ENCODE measurements around the gene ALG2. TPM values are rescaled to one million over a fixed set of nuclear protein-coding genes. Genes with fewer than 3 reads are reported as not detected.

The ALG2 gene
- total and polyA plus RNA-seq, 9 of the 15 experiments (the other 6 are each of a cell fraction or from before 2014, with no cell fraction given): 4.9 to 41.9 (median 20.2) TPM

DNA sequence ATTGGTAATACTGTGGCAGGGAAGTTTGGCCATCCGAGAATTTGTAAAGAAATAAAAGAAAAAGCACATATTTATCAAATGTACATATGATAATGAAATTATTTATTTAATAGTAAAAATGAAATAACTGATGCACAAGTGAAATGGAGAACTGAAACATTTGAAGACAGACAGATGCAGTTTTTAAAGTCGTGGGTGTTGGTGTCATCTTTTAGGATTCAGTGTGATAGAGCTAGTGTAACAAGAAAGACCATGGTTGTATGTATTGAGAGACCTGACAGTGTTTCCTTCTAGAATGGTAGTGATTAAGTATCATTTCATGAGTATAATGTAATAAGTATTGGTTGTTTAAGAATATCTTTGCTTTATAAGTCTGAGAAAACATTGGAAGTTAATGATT, 2.7 kb upstream of the ALG2 start:
- H3K9ac ChIP-seq (ENCODE audit: insufficient read depth in 1 of 2, low read depth in 2 of 2, low read length in 2 of 2): no peak overlapping the region
- H2AFZ ChIP-seq (ENCODE audit: low read depth, low read length): no peak overlapping the region
- H3K4me3 ChIP-seq: no peak overlapping the region
- no peak for DNase-seq (ENCODE audit: extremely low read depth in 1 of 4, low spot score in 3 of 4)
- H3K27ac ChIP-seq (ENCODE audit: extremely low read depth, low read depth, low read length): no peak overlapping the region
- POLR2A ChIA-PET: interaction anchor here (0.6 to 1.4 kb wide), 3 partner anchors 9 to 111 kb away, joined by 3 to 4 read pairs (median 3); no protein-coding TSS in a partner anchor
- H3K79me2 ChIP-seq (ENCODE audit: control insufficient read depth, insufficient read depth, low read length): peaks cover 73% of the 10 kb centered on the region
- no peak for ATAC-seq
- CTCF ChIA-PET (ENCODE audit: low intra/inter-chr PET ratio): no interaction called here
- FAIRE-seq: no peak
- H3K36me3 ChIP-seq (ENCODE audit: control insufficient read depth, insufficient read depth, low read length): peaks cover 59% of the 10 kb centered on the region
- no peaks in the 10 kb centered on the region for H3K9me1 ChIP-seq (ENCODE audit: control insufficient read depth, insufficient read depth, low read length)
- WGBS (ENCODE audit: insufficient coverage, low coverage, missing lambda C conversion rate): 65% methylated on average over 2 of the region's 2 CpGs
- H3K4me1 ChIP-seq (replicated peaks in 1 of 2; ENCODE audit: control insufficient read depth in 2 of 2, insufficient read depth in 2 of 2, low read length in 2 of 2): peaks cover 9 to 14% of the 10 kb centered on the region in 2 experiments; a peak in 3 of 5 replicates
- no peak overlapping the region for H3K4me2 ChIP-seq (ENCODE audit: insufficient read depth, low read length)
- H3K27me3 ChIP-seq (ENCODE audit: control insufficient read depth in 2 of 2, insufficient read depth in 2 of 2, low read length in 2 of 2): no peaks in the 10 kb centered on the region
- intact Hi-C loops (cut with micrococcal nuclease): no loop called here
- no peaks in the 10 kb centered on the region for H3K9me3 ChIP-seq (replicated peaks; ENCODE audit: control insufficient read depth, insufficient read depth, low read depth, low read length)
- in situ Hi-C loops (cut with MboI): no loop called here
- H4K20me1 ChIP-seq (replicated peaks; ENCODE audit: control insufficient read depth, insufficient read depth, low read length): peaks cover 10% of the 10 kb centered on the region
- BruUV-seq (replicated peaks): no TSS peak
- no peak for TF ChIP-seq CUX1 (CRISPR knock-in tag; IDR thresholded peaks at IDR 0.05)
- no peak for TF ChIP-seq SREBF1 (IDR thresholded peaks at IDR 0.05; ENCODE audit: borderline replicate concordance, low read depth, low read length)
- TF ChIP-seq SMAD1 (IDR thresholded peaks at IDR 0.05; ENCODE audit: low read depth, low read length, partially characterized antibody): no peak
- TF ChIP-seq ZNF778 (CRISPR knock-in tag; IDR thresholded peaks at IDR 0.05): no peak
- TF ChIP-seq, protein P1, sequence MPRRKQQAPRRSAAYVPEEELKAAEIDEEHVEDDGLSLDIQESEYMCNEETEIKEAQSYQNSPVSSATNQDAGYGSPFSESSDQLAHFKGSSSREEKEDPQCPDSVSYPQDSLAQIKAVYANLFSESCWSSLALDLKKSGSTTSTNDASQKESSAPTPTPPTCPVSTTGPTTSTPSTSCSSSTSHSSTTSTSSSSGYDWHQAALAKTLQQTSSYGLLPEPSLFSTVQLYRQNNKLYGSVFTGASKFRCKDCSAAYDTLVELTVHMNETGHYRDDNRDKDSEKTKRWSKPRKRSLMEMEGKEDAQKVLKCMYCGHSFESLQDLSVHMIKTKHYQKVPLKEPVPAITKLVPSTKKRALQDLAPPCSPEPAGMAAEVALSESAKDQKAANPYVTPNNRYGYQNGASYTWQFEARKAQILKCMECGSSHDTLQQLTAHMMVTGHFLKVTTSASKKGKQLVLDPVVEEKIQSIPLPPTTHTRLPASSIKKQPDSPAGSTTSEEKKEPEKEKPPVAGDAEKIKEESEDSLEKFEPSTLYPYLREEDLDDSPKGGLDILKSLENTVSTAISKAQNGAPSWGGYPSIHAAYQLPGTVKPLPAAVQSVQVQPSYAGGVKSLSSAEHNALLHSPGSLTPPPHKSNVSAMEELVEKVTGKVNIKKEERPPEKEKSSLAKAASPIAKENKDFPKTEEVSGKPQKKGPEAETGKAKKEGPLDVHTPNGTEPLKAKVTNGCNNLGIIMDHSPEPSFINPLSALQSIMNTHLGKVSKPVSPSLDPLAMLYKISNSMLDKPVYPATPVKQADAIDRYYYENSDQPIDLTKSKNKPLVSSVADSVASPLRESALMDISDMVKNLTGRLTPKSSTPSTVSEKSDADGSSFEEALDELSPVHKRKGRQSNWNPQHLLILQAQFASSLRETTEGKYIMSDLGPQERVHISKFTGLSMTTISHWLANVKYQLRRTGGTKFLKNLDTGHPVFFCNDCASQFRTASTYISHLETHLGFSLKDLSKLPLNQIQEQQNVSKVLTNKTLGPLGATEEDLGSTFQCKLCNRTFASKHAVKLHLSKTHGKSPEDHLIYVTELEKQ (CRISPR knock-in tag; IDR thresholded peaks at IDR 0.05): no peak
- no peak for TF ChIP-seq ZBTB7A (IDR thresholded peaks at IDR 0.05; ENCODE audit: borderline replicate concordance, control insufficient read depth, low read depth, low read length)
- TF ChIP-seq, protein P2, sequence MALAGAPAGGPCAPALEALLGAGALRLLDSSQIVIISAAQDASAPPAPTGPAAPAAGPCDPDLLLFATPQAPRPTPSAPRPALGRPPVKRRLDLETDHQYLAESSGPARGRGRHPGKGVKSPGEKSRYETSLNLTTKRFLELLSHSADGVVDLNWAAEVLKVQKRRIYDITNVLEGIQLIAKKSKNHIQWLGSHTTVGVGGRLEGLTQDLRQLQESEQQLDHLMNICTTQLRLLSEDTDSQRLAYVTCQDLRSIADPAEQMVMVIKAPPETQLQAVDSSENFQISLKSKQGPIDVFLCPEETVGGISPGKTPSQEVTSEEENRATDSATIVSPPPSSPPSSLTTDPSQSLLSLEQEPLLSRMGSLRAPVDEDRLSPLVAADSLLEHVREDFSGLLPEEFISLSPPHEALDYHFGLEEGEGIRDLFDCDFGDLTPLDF (CRISPR knock-in tag; IDR thresholded peaks at IDR 0.05): no peak
- TF ChIP-seq, protein P3, sequence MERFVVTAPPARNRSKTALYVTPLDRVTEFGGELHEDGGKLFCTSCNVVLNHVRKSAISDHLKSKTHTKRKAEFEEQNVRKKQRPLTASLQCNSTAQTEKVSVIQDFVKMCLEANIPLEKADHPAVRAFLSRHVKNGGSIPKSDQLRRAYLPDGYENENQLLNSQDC (CRISPR knock-in tag; IDR thresholded peaks at IDR 0.05): no peak
- TF ChIP-seq LCOR (CRISPR knock-in tag; IDR thresholded peaks at IDR 0.05): no peak
- no peak for TF ChIP-seq HNRNPH1 (optimal IDR thresholded peaks at IDR 0.05; ENCODE audit: low read depth, low read length)
- TF ChIP-seq TSC22D4 (tag; IDR thresholded peaks at IDR 0.05): no peak
- TF ChIP-seq HDAC3 (IDR thresholded peaks at IDR 0.05; ENCODE audit: borderline replicate concordance, partially characterized antibody): no peak
- no peak for TF ChIP-seq SP1 (CRISPR knock-in tag; IDR thresholded peaks at IDR 0.05)
